ENCODE data around the gene LPO. TPM values are rescaled to one million over a fixed set of nuclear protein-coding genes. Genes with fewer than 3 reads are reported as not detected.

Gene LPO
- total and polyA plus RNA-seq, 2 donors (not counting 3 experiments of a cell fraction or from before 2014, with no cell fraction given) = not detected

DNA sequence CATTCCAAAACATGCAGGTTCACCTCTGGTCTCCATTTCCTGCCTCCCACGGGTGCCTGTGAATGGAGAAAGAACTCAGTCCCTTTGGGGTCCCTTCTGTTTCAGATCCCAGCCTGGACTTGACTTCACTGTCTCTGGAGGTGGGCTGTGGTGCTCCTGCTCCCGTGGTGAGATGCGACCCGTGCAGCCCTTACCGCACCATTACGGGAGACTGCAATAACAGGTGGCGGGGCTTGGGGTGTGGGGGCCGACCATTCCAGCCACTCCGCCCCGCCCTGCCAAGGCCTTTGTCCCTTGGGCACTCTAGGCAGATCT, 10.5 kb downstream of the LPO start:
- H3K4me3 ChIP-seq (replicated peaks in 1 of 3; ENCODE audit: insufficient read depth in 1 of 3, low read depth in 1 of 3, low read length in 3 of 3) = no peak overlapping the region
- no peaks in the 10 kb centered on the region for H3K9me1 ChIP-seq (replicated peaks; ENCODE audit: control insufficient read depth, extremely low read depth, insufficient read depth, low read length)
- H3K27ac ChIP-seq (ENCODE audit: insufficient read depth, low read depth, low read length) = no peak overlapping the region
- FAIRE-seq (no peak), DNase-seq (ENCODE audit: low read depth, low spot score) (no peak)
- H2AFZ ChIP-seq (ENCODE audit: low read depth, low read length) = peak overlapping the region; percentile 93
- no peak overlapping the region for H3K4me2 ChIP-seq (ENCODE audit: insufficient read depth, low read length)
- TF ChIP-seq EZH2 (IDR thresholded peaks at IDR 0.05; ENCODE audit: borderline replicate concordance, low read depth, low read length, severe bottlenecking) (no peak), JUN (IDR thresholded peaks at IDR 0.05; ENCODE audit: borderline replicate concordance, insufficient read depth, insufficient read length, low read depth) (no peak), GATA2 (IDR thresholded peaks at IDR 0.05; ENCODE audit: insufficient read depth, insufficient read length, low read depth, low read length) (no peak), MYC (IDR thresholded peaks at IDR 0.05; ENCODE audit: low read depth, low read length) (no peak), POLR2AphosphoS5 (IDR thresholded peaks at IDR 0.05; ENCODE audit: insufficient read depth, low read depth, low read length) (no peak), POLR2A (IDR thresholded peaks at IDR 0.05; ENCODE audit: low read depth, low read length) (no peak), FOS (IDR thresholded peaks at IDR 0.05; ENCODE audit: borderline replicate concordance, insufficient read depth, low read length) (no peak)
- TF ChIP-seq, protein P1, sequence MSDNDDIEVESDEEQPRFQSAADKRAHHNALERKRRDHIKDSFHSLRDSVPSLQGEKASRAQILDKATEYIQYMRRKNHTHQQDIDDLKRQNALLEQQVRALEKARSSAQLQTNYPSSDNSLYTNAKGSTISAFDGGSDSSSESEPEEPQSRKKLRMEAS (IDR thresholded peaks at IDR 0.05; ENCODE audit: insufficient read depth, insufficient read length) = no peak
- TF ChIP-seq, protein P2, sequence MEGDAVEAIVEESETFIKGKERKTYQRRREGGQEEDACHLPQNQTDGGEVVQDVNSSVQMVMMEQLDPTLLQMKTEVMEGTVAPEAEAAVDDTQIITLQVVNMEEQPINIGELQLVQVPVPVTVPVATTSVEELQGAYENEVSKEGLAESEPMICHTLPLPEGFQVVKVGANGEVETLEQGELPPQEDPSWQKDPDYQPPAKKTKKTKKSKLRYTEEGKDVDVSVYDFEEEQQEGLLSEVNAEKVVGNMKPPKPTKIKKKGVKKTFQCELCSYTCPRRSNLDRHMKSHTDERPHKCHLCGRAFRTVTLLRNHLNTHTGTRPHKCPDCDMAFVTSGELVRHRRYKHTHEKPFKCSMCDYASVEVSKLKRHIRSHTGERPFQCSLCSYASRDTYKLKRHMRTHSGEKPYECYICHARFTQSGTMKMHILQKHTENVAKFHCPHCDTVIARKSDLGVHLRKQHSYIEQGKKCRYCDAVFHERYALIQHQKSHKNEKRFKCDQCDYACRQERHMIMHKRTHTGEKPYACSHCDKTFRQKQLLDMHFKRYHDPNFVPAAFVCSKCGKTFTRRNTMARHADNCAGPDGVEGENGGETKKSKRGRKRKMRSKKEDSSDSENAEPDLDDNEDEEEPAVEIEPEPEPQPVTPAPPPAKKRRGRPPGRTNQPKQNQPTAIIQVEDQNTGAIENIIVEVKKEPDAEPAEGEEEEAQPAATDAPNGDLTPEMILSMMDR (IDR thresholded peaks at IDR 0.05; ENCODE audit: extremely low read depth in 1 of 2, insufficient read depth in 1 of 2, low read depth in 1 of 2, low read length in 2 of 2) = no peak
- no TSS peak for BruUV-seq (replicated peaks)
- POLR2A ChIA-PET = no interaction called here
- dilution Hi-C loops (cut with MboI; ENCODE audit: extremely low pct_ligation_motif_present, low sequenced_read_pairs) = no loop called here
- H3K36me3 ChIP-seq (ENCODE audit: control insufficient read depth in 2 of 2, extremely low read depth in 1 of 2, insufficient read depth in 2 of 2, low read length in 2 of 2) = no peaks in the 10 kb centered on the region
- no peak overlapping the region for H3K9ac ChIP-seq (replicated peaks; ENCODE audit: extremely low read depth, insufficient read depth, low read length)
- CTCF ChIA-PET = interaction anchor here (0.7 to 2.0 kb wide), 19 partner anchors 10 to 756 kb away, joined by 3 to 30 read pairs (median 8); partner anchors contain the start of genes LPO, MKS1, RNF43 and SUPT4H1
- no peaks in the 10 kb centered on the region for H3K9me3 ChIP-seq (replicated peaks; ENCODE audit: control insufficient read depth, insufficient read depth, low read length)
- H3K4me1 ChIP-seq (ENCODE audit: control insufficient read depth, extremely low read depth, insufficient read depth, low read length) = no peaks in the 10 kb centered on the region
- no peaks in the 10 kb centered on the region for H4K20me1 ChIP-seq (replicated peaks; ENCODE audit: control insufficient read depth, extremely low read depth, insufficient read depth, low read length)
- peaks cover 24 to 27% of the 10 kb centered on the region in 2 experiments for H3K27me3 ChIP-seq (ENCODE audit: control insufficient read depth in 2 of 2, insufficient read depth in 2 of 2, low read length in 2 of 2)
- intact Hi-C loops (cut with micrococcal nuclease) = loop anchor here (1.0 to 5.0 kb wide), 2 partner anchors 30 to 47 kb away; partner anchors contain the start of gene MKS1
- no peaks in the 10 kb centered on the region for H3K79me2 ChIP-seq (ENCODE audit: control insufficient read depth, insufficient read depth, low read length)

Measured in endothelial cell of umbilical vein (primary cell).